Hepatocyte (in vitro differentiated cells): ENCODE data around the gene CNOT11.

Source experiments
- CTCF ChIP-seq: fragments of 200-600 bp; sonication (generic); IDR thresholded peaks from 2 replicates; pipeline ENCODE4 v1.5.1; 2016; ENCODE audit warnings: antibody characterized with exemption, mild to moderate bottlenecking; ENCODE audit not compliant: poor library complexity
- EZH2 ChIP-seq: fragments of 200-600 bp; sonication (generic); IDR thresholded peaks from 2 replicates; pipeline ENCODE4 v1.6.1; 2016; ENCODE audit warnings: antibody characterized with exemption, mild to moderate bottlenecking, borderline replicate concordance
- EZH2phosphoT487 ChIP-seq: fragments of 200-600 bp; sonication (generic); IDR thresholded peaks from one replicate; pipeline ENCODE4 v1.6.1; 2018; ENCODE audit warnings: antibody characterized with exemption, mild to moderate bottlenecking, low read depth, moderate library complexity; ENCODE audit not compliant: unreplicated experiment, severe bottlenecking

DNA sequence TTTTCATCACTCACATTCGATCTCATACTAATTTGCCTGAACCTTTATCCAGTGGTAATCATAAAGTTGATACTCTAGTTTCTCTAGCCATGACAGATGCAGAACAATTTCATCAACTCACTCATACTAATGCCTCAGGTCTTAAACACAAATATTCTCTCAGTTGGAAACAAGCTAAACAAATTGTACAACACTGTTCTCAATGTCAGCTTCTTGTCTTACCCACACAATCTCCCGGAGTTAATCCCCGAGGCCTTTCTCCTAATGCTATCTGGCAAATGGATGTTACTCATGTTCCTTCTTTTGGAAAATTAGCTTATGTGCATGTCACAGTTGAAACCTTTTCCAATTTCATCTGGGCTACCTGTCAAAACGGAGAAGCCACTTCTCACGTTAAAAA lies 11.5 kb upstream of the CNOT11 start:
- no peak for TF ChIP-seq EZH2
- no peak for TF ChIP-seq CTCF
- no peak for TF ChIP-seq EZH2phosphoT487
